GM18508 (cell line): Measurements from ENCODE around the gene MRPL36.

Source experiments
- ATAC-seq: cut with Tn5 transposase; IDR thresholded peaks from one replicate; pipeline ENCODE4 v1.9.1; 2021; ENCODE audit warnings: moderate number of reproducible peaks; ENCODE audit not compliant: insufficient read depth, unreplicated experiment

Gene MRPL36

GRCh38 chr5:1786621-1787471 lies 12.8 kb downstream of the MRPL36 start:
- ATAC-seq = no peak

- ATAC-seq = no peak
Observed at GRCh38 chr5:1785984-1786383, 13.7 kb downstream of the MRPL36 start.

- no peak for ATAC-seq
Observed at GRCh38 chr5:1785062-1785461, 14.6 kb downstream of the MRPL36 start.

- ATAC-seq = no peak
Observed at GRCh38 chr5:1784197-1785050, 15.2 kb downstream of the MRPL36 start.

GRCh38 chr5:1783216-1783554 lies 16.5 kb downstream of the MRPL36 start:
- peak; percentile 67 for ATAC-seq

GRCh38 chr5:1782385-1783215 lies 17.0 kb downstream of the MRPL36 start:
- ATAC-seq = peak; percentile 14

GRCh38 chr5:1781726-1782384 lies 17.8 kb downstream of the MRPL36 start:
- ATAC-seq = no peak

GRCh38 chr5:1781107-1781506 lies 18.5 kb downstream of the MRPL36 start:
- ATAC-seq = no peak

- ATAC-seq = no peak
Observed at GRCh38 chr5:1780614-1780930, 19.1 kb downstream of the MRPL36 start.

GRCh38 chr5:1779782-1780613 lies 19.6 kb downstream of the MRPL36 start:
- ATAC-seq = no peak

GRCh38 chr5:1779021-1779680 lies 20.5 kb downstream of the MRPL36 start:
- ATAC-seq = no peak

GRCh38 chr5:1778138-1779020 lies 21.3 kb downstream of the MRPL36 start:
- ATAC-seq = no peak

- ATAC-seq = no peak
Observed at GRCh38 chr5:1777281-1778137, 22.1 kb downstream of the MRPL36 start.

GRCh38 chr5:1776831-1777230 lies 22.8 kb downstream of the MRPL36 start:
- ATAC-seq = no peak

GRCh38 chr5:1772634-1773033 lies 27.0 kb downstream of the MRPL36 start:
- ATAC-seq = no peak

- no peak for ATAC-seq
Observed at GRCh38 chr5:1771149-1772065, 28.2 kb downstream of the MRPL36 start.
